Activated CD4-positive, alpha-beta T cell treated with anti-CD3 and anti-CD28 coated beads, Interleukin-2, amount 50 U/mL, for 16 hours (primary cell): ENCODE measurements around the gene CHKA.
"Not testable (repeated sequence)": the region's sequence is repeated elsewhere in the genome, so short reads cannot be mapped to it uniquely, and the experiment has no call there.

Experiments used
- DNase-seq: peaks from one replicate; pipeline ENCODE4 v3.0.0-alpha.2; 2020

CHKA gene

DNA sequence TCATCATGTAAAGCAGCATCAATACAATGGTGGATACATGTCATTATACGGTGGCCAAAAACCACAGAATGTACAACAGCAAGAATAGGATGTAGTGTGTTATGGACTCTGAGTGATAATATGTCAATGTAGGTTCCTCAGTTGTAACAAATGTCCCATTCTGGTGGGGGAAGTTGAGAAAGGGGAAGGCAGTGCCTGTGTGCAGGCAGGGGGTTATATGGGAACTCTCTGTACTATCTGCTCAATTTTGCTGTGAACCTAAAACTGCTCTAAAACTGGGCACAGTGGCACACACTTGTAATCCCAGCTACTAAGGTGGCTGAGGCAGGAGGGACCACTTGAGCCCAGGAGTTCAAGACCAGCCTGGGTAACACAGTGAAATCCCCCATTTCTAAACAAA, 5.9 kb downstream of the CHKA start:
- DNase-seq, result no peak

DNA sequence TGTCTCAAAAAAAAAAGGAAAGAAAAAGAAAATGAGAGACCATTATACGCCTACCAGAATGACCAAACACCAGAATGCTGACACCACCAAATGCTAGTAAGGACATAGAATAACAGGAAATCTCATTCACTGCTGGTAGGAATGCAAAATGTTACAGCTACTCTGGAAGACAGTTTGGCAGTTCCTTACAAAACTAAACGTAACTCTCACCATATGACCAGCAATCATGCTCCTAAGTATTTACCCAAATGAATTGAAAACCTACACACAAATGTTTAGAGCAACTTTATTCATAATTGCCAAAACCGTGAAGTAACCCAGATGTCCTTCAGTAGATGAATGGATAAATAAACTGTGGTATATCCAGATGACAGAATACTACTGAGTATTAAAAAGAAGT, 7.2 kb downstream of the CHKA start:
- DNase-seq, result no peak

DNA sequence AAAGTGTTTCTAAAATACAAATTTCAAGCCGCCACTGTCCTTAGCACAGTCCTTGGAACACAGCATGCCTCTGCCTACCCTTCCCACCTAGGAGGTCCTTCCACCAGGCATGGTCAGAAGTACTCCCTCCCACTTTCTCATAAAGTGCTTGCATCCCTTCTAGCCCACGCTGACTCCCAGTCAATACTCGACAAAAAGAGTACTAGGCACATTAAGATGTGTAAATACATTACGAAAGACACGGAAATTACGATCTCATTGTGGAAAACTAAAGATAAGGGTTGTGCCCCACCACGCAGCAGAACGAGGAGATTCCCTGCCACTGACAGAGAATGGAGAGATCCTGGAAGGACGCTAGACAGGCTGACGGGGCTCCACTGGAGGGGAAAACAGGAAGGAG, 13.5 kb downstream of the CHKA start:
- no peak for DNase-seq

DNA sequence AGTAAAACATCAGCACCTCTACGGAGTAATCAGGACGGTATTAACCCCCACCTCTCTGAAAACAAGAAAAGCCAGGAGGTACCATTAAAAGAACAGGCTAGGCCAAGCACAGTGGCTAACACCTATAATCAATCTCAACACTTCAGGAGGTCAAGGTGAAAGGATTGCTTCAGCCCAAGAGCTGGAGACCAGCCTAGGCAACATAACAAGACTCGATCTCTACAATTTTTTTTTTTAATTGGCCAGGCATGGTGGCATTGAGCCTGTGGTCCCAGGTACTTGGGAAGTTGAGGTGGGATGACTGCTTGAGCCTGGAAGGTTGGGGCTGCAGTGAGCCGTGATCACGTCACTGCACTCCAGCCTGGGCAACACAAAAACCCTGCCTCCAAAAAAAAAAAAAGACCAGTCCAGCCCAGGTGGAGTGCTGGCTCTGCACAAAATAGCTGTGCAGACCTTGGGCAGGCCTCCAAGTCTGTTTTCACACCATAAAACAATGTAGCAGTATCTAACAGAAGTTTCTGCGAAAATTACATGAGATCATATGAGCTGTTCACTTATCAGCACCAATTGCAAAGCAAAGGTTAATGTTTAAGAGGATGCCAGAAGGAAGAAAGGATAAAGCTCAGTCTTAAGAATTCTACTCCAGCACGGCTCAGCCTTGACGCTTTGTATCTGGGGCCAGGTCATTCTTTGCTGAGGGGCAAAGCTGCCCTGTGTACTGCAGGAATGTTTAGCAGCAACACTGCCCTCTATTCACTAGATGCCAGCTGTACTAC, 14.8 kb downstream of the CHKA start:
- DNase-seq, result no peak

DNA sequence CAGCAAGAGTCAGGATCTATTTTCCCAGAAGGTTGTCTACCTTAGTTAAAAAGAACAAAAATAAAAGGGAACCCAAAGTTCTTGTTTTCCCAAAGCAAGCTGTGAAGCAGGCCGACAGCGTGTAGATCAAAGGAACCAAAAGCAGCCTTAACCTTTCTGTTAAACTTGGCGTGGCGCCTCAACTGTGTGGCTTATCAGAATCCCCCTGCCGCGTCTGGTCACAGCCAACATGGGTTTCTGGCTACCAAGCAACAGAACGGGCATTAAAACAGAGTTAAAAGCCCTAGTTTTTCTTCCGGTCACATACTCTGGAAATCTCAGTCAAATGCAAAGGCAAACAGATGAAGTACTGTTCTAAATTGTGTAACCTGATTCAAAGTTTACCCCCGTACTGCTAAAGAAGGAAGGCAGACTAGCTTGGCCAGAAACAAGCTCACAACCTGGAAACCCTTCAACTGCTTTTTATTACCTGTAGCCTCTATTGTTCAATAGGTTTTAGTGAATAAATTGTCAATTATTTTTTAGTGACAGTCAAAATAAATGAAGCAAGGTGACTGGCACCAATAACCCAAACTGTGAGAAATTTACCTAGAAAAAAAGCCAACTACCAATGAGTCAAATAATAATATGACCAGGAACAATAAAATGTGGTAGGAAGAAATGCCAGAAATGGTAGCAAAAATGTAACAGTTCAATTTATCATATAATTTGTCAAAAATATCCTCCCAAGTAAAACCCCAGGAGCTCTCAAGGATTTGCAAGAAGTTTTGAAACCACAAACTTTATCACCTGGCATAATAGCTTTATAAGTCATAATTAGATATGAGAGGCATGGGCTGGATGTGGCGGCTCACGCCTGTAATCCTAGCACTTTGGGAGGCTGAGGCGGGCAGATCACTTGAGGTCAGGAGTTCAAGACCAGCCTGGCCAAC, 21.4 kb downstream of the CHKA start:
- no peak for DNase-seq

DNA sequence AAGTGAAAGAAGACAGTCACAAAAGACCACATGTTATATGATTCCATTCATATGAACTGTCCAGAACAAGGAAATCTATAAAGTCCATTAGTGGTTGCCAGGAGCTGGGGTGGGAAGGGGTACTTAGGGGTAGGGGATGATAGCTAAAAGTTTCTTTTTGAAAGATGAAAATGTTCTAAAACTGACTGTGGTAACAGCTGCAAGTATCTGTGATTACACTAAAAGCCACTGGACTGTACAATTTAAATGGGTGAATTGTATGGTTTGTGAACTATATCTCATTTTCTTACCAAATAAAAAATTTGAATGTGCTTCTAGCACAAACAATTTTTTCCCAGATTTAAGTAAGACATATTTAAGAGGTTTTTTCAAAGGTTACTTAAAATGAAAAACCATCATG, 22.1 kb downstream of the CHKA start:
- no peak for DNase-seq

DNA sequence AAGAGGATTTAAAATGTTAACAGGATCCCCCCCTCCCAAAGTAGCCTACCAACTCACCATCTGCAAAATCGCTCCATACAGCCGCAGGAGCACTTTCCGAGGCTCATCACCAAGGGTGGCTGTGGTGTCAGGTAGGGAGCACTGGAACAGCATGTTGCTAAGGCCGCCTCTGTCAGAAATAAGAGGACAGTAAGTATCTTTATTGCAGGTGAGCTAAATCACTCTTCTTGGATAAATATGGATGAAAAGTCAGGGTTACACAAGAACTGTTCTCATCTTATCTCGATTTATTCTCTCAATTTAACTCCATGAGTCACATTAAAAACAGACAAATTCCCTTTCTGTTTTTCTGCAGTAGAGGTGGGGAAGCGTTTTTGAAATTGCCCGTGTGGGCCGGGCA, 24.2 kb downstream of the CHKA start:
- no peak for DNase-seq

DNA sequence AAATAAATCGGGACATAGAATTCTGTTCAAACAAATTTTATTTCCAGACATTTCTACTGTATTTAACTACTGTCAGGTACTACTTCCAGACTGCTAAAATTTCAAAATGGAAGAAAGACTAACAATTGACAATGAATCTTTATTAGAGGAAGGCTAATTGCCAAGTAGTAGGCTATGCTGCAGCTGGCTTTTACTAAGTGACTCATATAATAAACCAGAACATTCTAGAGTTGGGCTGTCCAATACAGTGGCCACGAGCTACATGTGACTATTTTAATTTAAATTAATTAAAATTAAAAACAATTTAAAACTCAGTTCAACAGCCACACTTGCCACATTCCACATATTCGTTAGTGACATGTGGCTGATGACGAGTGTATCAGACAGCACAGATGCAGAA, 27.6 kb downstream of the CHKA start:
- no peak for DNase-seq

DNA sequence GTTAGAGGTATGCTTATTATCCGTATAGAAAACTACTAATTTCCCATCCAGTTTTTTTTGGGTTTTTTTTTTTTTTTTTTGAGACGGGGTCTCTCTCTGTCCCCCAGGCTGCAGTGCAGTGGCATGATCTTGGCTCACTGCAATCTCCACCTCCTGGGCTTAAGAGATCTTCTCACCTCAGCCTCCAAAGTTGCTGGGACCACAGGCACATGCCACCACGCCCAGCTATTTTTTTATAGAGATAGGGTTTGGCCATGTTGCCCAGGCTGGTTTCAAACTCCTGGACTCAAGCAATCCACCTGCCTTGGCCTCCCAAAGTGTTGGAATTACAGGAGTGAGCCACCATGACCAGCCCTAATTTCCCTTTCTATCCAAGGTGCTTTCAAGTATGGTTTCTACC, 28.2 kb downstream of the CHKA start:
- DNase-seq, result not testable (repeated sequence)

DNA sequence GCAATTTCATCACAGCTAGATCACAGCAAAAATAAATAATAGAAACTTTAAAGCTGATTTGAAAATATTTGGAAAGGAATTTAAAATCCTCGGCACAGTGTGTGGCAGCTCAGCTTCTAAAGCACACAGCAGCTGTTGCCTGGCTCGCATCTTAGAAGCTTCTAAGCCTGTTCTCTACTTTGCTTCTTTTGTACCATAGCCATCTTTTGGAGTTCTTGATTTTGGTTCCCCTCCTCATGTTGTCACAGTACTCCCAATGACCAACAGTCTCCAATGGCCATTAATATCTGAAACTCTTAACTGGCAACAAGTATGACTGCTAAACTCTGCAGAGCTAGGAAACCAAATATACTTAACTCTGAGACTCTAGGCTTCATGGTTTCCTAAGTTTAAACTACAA, 28.8 kb downstream of the CHKA start:
- DNase-seq, result no peak

DNA sequence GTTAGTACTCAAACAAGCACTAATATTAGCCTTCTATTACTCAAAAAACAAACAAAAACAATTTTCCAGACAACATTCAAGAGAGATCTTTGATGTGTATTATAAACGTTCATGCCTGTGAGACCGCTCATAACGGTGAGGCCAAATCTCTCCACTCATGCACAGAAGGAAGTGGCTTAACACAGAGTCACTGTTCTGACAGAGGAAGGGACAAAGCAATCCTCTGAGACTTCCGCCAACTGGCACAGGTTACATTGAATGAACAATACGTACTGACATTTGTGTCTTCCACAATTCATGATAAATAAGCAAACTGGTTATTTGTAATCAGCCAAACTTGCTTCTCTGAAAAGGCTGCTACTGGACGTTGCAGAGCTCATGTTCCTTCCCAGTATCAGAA, 30.5 kb downstream of the CHKA start:
- peak; percentile 5 for DNase-seq

DNA sequence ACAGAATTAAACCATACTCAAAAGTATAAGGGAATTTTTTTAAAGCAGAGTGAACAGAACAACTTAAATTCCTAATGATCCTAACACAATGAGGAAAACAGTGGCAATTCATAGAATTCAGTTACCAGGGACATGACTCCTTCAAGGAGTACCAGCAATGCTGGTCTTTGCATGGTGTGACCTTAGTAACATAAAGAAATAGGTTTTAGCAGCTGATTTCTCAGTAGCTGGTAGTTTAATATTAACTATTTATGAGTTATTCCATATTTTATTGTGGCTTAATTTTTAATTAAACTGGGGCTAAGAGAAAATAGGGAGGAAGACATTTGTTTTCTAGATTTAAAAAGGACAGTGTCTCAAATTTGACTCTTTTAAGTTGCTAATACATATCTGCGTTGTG, 30.9 kb downstream of the CHKA start:
- DNase-seq, result no peak

DNA sequence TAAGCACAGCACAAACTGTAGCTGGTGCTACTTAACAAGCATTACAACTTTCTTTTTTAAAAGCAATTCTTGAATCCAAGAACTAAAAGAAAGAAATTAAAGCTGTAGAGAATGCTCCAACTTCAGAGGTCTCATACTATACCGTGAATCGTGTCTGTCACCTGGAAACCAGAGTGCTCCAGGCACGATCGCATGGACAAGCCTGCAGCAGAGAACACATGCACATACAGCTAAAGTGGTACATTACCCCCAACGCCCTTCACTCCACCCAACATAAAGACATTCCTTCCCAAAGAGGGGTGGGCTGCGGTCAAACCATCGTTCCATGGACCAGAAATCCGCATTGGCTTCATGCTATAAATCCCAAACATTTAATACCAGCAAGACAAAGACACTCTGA, 31.5 kb downstream of the CHKA start:
- no peak for DNase-seq

DNA sequence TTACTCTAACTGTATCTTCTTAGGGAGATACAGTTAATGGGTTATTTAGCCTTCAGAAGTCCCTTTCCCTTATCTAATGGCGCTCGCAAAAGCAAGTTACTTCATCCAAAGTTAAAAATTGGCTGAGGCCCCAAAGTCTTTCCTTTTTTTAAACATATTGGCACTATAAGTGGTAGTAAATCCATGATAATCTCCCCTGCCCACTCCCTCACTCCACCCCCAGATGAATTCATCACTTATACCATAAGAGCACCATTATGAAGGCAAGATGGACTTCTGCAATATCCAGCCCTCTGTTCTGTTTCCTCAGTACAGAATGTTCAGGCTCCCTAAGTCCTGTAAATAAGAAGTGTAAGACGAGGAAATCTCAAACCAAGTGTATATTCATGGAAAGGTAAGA, 37.7 kb downstream of the CHKA start:
- DNase-seq, result no peak

DNA sequence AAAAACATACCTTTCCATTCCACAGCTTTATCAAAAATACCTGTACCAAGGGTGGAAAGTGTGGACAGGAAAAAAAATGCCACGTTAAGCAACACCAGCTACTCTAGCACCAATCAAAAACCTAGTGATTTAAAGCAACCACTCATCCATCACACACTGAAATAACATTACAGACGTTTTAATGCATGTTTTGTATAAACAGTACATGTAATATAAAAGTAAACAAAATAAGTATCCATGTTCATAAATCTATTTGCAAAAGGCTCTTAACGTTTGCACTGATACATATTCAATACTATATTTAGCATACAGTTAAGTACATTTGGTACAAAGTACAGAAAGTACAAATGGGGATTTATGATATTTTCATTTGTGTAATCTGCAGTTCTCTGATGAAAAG, 38.7 kb downstream of the CHKA start:
- no peak for DNase-seq

DNA sequence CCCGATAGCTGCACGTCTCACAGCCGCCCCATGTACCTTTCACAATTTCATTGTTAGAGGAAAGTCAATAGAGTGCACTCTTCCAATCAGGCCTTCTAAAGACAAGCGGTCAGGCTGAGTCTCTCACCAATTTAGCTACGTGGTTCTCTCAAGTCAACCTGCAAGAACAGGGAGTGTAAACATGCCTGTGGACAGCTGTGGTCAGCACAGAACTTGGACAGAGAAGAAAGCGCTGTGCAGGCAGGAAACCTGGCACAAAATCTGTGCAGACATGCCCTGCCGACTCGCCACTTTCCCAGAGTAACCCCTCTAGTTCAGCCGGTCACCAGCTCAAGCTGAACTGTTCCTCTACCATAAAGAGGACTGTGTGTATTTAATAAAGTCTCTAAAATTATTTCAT, 39.5 kb downstream of the CHKA start:
- no peak for DNase-seq

DNA sequence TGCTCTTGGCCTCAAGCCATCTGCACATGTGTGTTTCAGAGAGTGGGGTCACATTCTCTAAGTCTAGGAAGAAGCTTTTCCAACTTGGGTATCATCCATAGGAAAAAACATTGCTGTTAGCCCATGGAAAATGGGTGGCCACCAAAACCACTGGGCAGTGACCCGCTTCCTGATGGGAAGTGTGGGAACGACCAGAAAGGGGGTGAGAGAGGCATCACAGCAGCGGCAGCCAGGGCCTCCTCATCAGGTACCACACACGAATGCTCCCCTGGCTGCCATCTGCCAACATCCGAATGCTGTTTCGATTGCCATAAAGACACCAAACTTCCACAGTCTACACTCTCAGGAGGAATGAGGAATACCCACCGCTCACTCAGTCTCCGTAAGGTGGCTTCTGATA, 40.3 kb downstream of the CHKA start:
- no peak for DNase-seq

DNA sequence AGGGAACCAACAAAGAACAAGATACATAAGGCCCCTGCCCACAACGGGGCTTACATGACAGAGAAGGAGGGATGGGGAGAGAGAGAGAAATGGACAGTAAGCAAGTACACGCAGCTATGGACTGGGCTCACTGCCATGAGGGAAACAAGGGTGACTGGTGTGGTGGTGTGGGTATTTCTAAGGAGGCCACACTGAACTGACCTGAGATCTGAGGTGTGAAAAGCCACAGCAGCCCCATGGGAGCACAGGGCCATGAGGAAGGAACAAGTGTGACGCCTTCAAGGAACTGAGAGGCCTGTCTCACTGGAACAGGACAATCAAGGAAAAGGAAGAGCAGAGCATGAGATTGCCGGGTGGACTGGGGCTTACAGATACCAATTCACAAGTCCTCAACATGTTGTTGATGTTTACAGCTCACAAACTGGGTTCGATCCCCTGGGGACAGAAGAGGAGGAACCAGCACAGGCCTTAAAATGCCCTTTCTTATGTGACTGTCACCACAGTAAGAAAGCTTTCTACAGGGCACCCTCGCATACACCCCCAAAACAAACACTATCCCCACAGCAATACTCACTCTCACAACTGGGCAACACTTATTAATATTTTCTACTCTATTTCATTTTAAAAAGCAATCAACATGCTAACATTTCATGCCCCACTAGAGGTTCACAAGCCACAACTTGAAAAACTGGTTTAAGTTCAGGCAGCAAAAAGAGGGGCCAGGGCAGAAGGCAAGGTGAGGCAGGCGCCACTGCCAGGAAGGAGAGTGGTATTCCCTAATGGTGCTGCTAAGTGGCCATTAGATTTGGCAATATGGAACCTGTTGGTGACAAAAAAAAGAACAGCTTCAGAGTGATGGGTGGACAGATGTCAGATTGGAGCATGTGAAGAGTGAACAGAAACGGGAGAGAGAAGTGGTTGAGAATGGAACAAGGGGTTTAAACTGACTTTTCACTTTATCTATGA, 43.3 kb downstream of the CHKA start:
- DNase-seq, result no peak

DNA sequence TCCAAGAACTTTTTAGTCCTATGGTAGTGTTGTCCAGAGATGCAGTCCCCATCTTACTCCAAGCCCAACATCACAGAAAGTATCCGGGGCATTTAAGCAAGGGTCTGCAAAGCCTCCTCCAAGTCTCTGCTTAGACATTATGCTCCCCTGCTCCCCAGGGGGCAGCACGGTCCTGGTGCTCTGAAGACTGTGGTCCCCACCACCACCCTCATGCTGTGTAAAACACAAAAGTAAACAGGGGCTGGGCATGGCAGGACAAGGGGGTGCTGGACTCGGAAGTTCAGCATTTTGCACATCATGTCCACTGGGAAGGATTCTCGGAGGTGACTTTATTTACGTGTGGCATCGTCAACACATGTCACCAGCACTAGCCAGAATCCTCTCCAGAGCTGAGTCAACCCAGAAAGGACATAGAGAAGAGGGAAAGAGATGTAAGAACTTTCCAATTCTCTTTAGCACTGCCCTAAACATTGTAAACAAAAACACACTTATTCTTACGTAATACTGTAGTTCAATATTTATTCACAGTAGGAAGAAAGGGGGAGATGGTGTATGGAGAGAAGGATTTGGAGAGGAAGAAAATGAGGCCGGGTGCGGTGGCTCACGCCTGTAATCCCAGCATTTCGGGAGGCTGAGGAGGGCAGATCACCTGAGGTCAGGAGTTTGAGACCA, 44.7 kb downstream of the CHKA start:
- no peak for DNase-seq

DNA sequence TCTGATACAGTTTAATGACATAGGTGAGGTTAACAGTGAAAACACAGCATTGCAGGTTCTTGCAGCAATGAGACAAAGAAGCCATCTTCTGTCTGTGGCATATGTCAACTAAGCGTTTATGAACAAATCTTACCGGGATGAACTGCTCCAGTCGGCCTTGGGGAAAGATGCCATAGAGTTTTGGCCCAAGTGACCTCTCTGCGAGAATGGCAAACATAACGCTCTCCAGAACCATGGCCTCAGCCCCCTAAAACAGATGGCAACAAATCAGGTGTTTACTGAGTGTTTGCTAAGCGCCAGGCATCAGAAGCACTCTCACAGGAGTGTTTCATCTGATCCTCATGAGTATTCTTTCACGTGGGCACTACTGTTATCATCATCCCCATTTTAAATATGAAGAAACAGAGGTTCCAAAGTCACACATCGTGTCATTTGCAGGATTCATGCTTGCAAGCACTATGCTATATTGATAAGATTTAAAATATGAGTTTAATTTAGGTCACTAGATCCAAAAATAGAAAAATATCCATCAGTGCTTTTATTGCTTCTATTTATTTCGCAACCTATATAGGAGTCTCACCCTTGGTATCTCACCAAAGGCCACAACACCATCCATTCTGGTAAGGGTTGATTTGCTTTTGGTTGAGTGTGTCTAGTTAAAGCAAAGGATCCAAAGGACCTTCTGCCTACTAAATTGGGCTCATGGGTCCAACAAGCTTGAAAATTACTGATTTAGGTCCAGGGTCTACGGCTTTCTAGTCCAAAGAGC, 46.4 kb downstream of the CHKA start:
- DNase-seq, result no peak

DNA sequence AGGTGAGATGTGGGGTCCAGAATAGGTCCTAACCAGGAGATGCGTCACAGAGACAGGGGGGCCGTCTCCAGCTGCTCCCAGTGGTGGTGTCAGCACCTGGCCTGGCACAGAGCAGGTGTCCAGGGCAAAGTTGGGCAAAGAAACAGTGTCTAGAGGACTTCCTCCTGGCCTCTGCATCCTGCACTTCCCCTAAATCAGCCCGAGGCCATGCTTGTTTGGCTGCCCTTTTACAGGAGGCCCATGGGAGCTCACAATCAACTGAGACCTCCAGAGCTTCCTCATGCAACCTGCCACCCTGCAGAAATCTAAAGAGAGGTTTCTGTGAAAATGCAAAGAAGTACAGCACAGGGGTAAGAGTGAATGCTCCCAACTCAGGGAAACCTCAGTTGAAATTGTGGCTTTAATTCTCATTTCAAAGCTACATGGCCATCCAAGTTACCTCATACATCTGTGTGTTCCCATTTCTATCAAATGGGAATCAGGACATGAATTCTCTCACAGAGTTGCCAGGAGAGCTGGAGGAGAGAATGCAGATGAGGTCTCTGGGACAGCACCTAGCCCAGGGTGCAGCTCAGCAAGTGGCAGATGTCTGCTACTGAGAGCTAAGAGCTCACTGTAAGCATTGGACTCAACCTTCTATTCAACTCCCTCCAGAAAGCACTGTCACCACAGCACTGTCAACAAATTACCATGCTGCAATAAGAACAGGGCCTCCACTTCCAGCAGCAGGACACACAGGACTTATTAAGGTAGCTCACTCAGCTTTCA, 49.7 kb downstream of the CHKA start:
- DNase-seq, result no peak
